MV-4-11 (cell line): ENCODE data around the gene LRP2.
"Not testable (repeated sequence)": the region's sequence is repeated elsewhere in the genome, so short reads cannot be mapped to it uniquely, and the experiment has no call there.

Experiments used
- DNase-seq: peaks from one replicate; lab custom pipeline; 2025; lab: John Stamatoyannopoulos, UW

The LRP2 gene

DNA sequence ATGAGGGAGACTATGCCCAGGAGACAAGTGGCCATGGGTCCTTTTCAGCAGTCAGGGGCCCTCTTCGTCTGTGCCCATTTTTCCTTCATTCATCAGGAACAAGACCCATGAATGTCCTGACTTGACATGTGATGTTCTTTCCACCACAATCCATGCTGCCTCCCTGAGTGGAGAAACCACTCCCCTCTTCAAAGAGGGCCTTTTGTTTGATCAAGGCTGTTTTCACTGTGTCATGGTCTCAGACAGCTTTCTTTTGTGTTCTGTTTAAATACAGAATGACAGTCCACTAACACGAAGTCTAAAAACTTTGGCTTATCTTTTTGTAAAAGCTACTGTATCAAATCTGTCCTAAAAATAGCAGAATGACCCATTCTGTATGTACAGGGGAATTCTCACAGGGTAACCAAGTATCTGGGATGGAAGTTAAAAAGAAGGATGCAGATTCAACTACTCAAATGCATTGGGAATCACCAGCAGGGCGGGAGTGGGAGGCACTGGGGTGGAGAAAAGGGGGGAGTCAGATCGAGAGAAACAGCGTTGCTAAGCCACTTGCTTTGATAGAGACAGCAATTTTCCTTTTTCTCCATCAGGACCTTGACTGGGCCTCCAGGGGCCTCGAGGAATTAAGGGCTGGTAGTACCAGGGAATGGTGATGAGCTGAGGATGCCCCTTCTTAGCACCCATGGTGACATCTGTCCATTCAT lies 13.9 kb downstream of the LRP2 start:
- no peak for DNase-seq

DNA sequence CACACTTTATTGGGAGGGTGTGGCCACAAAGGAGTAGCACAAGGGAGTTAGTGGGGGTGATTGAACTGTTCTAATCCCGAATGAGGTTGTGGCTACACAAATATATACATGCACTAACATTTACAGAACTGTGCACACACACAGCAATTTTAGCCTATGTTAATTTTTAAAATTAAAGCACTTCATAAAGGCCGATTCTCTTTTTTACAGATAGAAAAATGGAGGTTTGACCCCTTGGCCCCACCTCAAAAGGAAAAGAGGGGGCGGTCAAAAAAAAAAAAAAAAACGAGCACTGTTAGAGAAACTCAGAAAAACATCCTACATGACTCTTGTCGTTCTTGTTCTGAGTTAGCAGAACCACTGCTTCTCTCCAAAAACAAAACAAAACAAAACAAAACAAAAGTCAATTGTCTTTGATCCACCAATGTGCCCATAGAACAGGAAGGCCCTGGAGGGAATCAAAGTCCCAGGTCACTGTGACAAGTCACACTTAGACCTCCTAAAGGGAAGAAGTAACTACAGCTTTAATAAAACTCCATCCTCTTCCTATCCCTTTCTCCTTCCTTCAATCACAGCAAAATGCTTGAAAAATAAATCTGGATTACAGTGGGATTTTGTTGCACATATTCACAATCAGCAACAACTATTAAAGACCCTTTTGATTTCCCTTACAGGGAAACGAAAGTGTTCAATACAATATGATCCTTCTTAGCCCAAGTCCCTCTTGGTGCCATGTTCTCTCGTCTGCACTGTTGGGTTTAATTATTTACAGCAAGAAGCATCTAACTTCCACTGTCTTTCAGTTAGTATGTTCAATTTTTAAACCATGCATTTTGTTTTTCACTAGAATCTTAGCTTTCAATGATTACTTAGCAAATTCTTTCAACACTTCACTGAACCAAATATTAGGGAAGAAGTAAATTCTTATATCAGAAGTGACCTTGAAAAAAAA lies 16.6 kb downstream of the LRP2 start:
- DNase-seq: no peak

DNA sequence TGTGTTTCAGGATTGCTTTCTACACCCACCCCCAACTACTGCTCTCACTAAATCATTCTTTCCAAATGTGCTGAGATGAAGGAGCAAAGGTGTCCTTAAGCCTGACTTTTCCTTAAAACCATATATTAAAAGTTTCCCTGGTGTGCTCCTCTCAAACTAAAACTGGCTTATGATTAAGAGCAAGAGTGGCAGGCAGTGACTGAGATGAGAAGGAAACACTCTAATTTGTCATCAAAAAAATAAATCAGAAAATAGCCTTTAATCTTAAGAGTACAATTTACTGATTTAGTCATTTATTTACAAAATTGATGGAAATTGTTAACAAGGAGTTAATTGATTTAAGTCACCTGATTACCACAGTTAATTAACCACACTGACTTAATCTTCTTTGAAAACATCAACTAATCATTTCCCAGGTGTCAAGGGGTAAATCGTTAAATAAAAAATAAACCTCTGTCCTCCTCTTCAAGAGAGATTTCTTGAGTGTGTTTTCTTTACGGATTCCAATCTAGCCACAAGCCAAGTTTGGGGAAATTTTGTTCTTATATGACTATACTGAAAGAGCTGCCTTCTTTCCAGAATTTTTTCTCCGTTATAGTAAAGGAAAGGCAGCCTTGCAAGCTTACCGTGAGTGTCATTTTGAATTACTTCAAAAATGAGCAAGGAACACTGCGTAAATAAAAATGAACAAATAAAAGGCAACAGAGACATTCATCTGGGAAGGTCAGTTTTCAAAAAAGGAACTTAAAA lies 17.4 kb downstream of the LRP2 start:
- DNase-seq: no peak

DNA sequence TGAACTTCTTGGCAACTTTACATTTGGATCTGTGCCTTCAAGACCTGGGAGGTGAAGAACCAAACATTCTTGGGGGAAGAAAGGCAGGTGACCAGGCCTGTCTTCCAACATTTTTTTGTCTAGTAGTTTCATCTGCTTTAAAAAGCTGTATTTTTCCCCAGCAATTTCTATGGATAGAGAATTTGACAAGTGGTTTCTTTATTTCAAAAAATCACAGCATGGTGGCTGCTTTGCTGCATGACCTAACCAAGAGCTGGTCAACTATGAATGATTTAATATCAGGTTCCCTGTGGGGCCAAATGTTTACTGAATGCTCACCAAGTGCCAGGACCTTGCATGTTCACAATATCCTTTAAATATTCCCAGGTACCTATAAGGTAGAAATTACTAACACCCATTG lies 19.1 kb downstream of the LRP2 start:
- no peak for DNase-seq

DNA sequence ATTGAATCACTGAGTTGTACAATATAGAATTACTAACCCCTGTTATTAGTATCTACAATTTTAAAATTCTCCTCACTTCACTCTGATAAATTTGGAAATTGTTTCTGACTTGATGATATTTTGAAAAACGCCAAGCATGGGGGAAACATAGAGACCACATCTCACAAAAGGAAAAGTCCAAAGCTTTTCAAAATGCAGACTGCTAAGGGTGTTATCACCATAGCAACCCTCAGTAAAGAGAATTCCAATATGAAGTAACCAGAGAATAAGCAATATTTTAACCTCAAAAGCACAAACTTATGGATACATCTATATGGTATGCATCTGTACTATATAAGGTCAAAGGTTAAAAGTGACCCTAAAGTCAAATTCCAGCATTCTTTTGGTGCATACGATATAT lies 22.7 kb downstream of the LRP2 start:
- DNase-seq: no peak

DNA sequence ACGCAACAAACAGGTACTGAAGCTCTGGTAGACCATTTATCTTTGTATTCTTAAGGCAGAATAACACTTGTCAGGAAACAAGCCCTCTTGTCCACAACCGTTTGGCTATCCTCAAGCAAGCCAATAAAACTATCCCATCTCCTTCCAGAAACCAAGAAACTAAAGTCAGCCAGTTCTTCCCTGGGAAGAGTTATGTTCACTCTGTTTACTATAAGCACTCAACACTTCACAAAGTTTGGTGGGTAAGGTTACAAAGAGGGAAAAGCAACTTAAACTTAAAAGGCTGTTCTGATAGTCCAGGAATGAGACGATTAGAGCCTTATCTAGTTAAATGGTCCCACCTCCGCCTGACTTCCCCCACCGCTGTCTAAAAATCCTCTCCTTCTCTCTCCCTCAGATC lies 25.6 kb downstream of the LRP2 start:
- DNase-seq: no peak

DNA sequence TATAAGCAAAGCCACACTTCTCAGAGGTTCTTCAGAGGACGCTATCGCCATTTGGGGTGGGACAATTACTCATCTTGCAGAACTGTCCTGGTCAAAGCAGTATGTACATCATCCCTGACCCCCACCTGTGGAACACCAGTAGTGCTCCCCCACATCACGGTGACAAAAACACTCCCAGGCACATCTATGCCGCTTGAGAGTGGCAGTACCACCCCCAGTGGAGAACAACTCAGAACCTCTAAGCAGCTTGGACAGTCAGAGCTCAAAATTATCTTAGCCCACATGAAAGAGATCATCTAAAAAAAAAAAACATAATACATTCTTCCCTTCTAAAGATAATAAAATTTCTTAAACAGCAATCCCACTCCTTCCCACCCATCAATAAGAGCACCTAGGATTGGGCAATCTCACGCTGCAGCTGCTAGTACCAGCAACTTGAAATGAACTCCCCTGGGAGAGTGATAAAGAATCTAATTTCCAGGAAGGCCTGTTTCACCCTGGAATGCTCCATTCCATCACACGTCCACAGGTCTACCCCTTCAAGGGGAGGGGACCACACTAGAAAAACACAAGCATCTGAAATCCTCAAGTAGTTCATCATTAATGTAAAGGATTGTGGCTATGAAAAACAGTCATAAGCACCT lies 31.7 kb downstream of the LRP2 start:
- DNase-seq: no peak

DNA sequence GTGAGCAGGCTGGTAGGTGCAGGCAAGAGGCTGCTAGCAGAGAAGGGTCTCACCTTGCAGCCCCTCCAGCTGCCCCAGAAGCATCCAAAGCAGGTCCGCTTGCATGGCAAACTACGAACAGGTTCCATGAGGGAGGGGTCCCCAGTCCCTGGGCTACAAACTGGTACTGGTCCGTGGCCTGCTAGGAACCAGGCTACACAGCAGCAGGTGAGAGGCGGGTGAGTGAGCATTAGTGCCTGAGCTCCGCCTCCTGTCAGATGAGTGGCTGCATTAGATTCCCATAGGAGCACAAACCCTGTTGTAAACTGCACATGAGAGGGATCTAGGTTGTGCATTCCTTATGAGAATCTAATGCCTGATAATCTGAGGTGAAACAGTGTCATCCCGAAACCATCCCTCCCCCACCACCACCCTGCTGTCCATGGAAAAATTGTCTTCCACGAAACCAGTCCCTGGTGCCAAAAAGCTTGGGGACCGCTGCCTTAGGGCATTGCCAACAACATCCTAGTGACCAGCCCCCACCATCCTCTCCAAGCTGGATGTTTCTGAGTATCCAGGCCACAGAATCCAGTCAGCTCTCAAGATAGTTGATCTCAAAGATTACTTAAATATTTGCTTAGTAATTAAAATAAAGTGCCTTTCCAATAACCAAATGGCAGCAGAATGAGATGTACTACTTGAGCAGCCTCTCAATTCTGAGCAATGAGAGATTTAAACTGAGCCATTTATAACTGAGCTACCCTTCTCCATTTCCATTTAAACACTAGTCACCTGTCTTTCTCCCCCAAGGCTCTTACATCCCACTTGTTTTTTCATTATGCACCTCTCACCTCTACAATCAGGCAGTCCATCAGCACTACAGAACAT lies 32.4 kb downstream of the LRP2 start:
- DNase-seq: no peak

DNA sequence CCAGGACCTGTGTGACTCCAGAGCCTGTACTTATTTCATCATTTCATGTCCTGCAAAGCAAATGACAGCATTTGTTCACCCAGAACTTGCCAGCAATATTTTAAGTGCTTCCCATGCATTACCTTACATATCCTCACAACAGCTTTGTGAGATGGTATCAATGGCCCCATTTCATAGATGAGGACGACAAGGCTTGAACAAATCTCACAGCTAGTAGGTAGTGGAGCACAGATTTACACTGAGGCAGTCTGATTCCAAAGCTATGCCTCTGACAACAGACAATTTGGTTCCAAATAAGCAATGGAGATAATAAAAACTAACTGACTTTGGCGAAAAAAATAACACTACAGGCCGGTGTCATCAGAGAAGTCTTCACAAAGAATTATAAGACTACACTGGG lies 33.5 kb downstream of the LRP2 start:
- DNase-seq: no peak

DNA sequence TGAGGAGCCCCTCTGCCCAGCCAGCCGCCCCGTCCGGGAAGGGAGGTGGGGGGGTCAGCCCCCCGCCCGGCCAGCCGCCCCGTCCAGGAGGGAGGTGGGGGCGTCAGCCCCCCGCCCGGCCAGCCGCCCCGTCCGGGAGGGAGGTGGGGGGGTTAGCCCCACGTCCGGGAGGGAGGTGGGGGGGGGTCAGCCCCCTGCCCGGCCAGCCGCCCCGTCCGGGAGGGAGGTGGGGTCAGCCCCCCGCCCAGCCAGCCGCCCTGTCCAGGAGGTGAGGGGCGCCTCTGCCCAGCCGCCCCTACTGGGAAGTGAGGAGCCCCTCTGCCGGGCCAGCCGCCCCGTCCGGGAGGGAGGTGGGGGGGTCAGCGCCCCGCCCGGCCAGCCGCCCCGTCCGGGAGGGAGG lies 34.5 kb downstream of the LRP2 start:
- DNase-seq: not testable (repeated sequence)

DNA sequence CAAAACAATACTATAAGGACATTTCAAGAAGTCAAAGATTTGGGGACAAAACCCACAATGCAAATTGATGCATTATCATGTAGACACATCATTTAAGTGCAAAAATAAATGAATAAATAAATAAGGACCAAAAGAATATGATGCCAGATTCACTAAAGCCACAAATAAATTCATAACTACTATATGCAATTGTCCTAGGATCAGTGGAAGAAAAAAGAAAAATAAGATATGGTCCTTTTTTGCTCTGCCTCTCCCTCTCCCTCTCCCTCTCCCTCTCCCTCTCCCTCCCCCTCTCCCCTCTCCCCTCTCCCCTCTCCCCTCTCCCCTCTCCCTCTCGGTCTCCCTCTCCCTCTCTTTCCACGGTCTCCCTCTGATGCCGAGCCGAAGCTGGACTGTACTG lies 36.4 kb downstream of the LRP2 start:
- not testable (repeated sequence) for DNase-seq

DNA sequence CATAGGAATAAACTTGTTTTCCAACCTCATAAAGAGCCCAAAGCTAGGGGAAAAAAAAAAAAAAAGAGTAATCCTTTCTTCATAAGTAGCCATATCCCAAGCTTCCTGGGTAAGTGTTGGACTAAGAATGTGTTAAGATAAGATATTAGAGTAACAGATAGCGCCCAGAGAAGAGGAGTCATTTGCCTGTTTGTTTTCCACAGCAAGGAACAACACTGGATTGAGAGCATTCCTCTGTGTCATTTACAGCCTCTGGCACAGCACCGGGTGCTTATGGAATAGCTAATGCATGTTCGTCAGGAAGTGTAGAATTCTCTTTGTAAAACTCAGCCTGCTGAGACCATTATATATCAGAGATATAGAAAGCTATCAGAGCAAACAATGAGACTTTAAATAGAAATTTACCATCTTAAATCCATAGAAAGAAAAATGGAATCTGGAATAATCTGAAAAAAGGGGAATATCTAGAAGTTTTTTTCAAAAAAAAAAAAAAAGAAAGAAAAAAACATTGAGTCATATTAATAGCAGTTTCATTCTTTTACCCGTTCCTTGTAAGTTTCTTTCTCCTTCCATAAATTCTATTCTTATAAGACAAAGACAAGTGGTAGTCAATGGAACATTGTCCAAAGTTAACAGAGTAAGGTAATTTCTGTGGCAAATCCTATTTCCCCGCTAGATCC lies 37.6 kb downstream of the LRP2 start:
- no peak for DNase-seq

DNA sequence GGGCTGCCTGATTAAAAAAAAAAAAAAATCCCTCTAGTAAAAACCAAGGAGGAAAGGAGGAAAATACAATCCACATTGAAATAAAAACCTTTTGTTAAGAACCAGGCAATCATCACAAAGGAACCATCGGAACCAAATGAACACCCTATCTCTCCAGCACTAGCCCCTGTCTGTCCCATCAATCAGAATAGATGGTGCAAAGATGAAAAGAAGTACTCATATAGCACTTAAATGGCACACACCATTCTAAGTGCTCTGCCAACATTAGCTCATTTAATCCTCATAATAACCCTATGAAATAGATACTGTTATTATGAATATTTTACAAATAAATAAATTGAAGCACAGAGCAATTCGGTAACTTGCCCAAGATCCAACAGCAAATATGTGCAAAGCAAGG lies 38.5 kb downstream of the LRP2 start:
- no peak for DNase-seq

DNA sequence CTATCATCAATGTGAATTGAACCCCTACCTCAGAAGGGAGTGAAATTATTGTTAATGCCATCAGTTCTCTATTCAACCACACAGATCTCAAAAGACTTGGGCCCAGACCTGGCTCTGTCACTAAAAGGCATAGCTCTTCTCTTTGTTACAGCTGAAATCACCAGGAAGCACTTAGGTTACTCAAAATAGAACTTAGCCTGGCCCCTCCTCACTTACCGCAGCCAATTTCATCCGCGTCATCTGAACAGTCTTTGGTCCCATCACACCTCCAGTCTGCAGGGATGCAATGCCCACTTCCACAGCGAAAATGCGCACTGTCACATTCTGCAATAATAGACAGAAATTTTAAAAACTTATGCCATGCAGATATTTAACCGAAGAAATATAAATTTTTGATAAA lies 41.8 kb downstream of the LRP2 start:
- DNase-seq: no peak

DNA sequence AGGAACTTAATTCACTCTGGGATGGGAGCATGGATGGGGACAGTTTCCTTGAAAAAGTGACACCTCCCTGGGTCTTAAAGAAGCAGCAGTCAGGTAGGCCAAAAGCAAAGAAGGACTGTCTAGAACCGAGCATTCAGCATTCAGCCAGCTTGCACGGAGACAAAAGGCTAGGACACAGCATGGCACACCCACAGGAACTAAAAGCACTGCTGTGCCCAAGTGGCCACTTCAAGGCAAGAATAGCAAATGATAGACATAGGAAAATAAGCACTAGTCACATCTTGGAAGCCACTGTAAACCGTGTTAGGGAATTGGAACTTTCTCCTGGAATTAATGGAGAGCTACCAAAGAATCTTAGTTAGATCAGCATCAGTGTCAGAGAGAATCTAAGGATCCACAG lies 47.0 kb downstream of the LRP2 start:
- no peak for DNase-seq

DNA sequence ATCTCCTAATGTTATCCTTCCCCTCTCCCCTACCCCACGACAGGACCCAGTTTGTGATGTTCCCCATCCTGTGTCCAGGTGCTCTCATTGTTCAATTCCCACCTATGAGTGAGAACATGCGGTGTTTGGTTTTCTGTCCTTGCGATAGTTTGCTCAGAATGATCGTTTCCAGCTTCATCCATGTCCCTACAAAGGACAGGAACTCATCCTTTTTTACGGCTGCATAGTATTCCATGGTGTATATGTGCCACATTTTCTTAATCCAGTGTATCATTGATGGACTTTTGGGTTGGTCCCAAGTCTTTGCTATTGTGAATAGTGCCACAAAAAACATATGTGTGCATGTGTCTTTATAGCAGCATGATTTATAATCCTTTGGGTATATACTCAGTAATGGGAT lies 54.0 kb downstream of the LRP2 start:
- not testable (repeated sequence) for DNase-seq

DNA sequence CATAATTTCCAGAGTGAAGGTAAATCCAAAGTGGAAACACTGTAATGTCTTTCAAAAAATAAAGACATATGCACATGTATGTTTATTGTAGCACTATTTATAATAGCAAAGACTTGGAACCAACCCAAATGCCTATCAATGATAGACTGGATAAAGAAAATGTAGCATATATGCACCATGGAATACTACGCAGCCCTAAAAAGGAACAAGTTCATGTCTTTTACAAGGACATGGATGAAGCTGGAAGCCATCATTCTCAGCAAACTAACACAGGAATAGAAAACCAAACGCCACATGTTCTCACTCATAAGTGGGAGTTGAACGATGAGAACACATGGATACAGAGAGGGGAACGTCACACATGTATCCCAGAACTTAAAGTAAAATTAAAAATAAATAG lies 57.6 kb downstream of the LRP2 start:
- DNase-seq: not testable (repeated sequence)

DNA sequence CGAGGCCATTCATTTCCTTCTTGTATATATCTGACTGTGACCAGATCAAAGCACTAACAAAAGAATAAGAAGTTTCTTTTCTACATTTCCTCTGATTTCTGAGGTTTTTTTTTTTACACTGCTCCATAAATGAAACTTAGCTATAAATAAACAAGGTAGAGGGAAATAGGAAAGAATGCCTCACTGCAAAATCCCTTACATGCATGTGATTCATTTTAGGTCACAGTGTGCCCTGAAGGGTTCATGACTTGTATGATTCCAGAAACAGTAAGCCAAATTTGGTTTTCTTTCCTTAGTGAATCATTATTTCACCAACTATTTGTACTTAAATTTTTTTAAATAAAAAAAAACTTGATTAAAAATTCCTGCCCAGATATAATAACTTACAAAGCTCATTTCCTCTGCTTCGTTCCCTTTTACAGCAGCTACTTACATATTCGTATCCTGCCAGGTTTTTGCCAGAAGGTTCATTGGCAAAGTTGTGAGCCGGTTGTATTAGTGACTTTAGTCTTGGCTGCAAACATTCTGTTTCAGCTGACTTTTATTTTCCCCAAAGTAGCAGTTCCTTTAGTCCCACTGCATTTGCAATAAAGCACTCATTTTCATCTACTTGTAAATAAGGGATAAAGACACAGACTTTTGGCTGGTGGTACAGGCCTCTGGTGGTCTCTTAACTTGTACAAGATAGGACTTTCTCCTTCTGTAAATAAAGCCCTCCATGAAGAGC lies 58.6 kb downstream of the LRP2 start:
- no peak for DNase-seq

DNA sequence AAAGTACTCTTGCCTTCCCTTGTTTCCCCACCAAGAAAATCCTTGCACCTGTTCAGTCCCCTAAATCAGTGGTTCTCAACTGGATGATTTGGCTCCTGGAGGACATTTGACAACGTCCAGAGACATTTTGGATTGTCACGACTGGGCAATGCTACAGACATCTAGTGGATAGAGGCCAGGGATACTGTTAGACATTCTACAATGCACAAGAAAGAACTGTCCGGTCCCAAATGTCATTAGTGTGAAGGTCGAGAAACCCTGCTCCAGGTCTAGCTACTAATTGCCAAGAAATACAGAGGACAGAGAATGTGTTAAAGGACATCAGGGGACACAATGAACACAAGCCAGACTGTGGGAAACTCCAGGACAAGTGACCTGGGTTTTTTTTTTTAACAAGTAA lies 60.0 kb downstream of the LRP2 start:
- no peak for DNase-seq
